Measurements from ENCODE around the gene USP40.

DNA sequence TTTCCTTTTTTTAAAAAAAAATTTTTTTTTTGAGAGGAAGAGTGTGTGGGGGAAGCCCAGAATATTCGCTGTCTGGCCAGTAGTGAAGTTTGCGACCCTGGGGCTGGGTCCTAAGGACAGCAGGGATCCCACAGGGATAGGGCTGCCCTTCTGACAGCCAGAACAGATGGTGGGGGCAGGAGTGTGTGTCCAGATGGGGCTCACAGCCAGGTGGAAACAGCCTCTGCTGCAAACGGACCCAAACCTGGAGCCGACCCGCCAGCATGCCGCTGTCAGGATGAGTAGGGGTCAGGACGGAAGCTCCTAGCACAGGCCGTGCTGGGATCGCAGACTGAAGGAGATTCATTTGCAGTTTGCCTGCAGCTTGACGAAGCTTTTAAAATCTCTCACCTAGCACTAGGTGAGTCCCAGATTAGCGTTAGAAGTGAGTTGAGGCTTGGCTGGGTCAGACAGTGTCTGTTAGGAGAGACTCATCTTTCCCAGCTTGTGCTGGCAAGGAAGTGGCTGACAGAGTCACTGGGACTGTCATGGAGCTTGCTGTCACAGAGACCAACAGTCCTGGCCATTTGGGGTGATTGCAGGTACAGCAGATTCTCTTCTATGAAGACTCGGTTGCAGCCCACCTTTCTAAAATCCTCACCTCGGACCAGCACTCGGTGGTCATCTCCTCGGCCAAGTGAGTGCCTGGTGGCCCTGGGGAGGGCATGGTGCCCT is 118.9 kb downstream of the USP40 start:
- TF ChIP-seq, protein P1, sequence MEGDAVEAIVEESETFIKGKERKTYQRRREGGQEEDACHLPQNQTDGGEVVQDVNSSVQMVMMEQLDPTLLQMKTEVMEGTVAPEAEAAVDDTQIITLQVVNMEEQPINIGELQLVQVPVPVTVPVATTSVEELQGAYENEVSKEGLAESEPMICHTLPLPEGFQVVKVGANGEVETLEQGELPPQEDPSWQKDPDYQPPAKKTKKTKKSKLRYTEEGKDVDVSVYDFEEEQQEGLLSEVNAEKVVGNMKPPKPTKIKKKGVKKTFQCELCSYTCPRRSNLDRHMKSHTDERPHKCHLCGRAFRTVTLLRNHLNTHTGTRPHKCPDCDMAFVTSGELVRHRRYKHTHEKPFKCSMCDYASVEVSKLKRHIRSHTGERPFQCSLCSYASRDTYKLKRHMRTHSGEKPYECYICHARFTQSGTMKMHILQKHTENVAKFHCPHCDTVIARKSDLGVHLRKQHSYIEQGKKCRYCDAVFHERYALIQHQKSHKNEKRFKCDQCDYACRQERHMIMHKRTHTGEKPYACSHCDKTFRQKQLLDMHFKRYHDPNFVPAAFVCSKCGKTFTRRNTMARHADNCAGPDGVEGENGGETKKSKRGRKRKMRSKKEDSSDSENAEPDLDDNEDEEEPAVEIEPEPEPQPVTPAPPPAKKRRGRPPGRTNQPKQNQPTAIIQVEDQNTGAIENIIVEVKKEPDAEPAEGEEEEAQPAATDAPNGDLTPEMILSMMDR (IDR thresholded peaks at IDR 0.05): no peak
- no peak for TF ChIP-seq POLR2A (IDR thresholded peaks at IDR 0.05)
